WTC11 (cell line): ENCODE measurements around the gene NEK7. TPM values are rescaled to one million over a fixed set of nuclear protein-coding genes. Genes with fewer than 3 reads are reported as not detected.

Experiments used
- ATAC-seq: fragments of 200-7000 bp; cut with Tn5 transposase; 2 replicates; pipeline ENCODE4 v1.10.0; 2021; ENCODE audit warnings: mild to moderate bottlenecking, moderate library complexity
- CTCF ChIA-PET: fragments of 300-600 bp; sonication (Branson Sonifier 250); formaldehyde crosslinking; loops from one replicate; lab custom pipeline; 2021; ENCODE audit warnings: antibody characterized with exemption; lab: Charles Lee
- POLR2A ChIA-PET: fragments of 350-600 bp; sonication (Branson Sonifier 250); formaldehyde crosslinking; loops from one replicate; lab custom pipeline; 2021; ENCODE audit warnings: antibody characterized with exemption; lab: Charles Lee
- DNase-seq: peaks from one replicate; pipeline ENCODE4 v3.0.0; 2021; ENCODE audit warnings: low spot score
- H3K27ac Mint-ChIP-seq: 2 replicates; pipeline ENCODE4 v1.8.0; 2021; ENCODE audit warnings: mixed read lengths
- H3K27me3 Mint-ChIP-seq: 2 replicates; pipeline ENCODE4 v1.8.0; 2021; ENCODE audit warnings: low read depth, mild to moderate bottlenecking, moderate library complexity, mixed read lengths
- H3K36me3 Mint-ChIP-seq: 2 replicates; pipeline ENCODE4 v1.8.0; 2021; ENCODE audit warnings: mixed read lengths
- H3K4me1 Mint-ChIP-seq: 2 replicates; pipeline ENCODE4 v1.8.0; 2022; ENCODE audit warnings: mixed read lengths
- H3K4me3 Mint-ChIP-seq: 2 replicates; pipeline ENCODE4 v1.8.0; 2021; ENCODE audit warnings: mild to moderate bottlenecking, moderate library complexity, mixed read lengths
- H3K9me3 Mint-ChIP-seq: 2 replicates; pipeline ENCODE4 v1.8.0; 2021; ENCODE audit warnings: mixed read lengths
- E2F4 ChIP-seq: sonication (generic); formaldehyde crosslinking; IDR thresholded peaks from 2 replicates; pipeline ENCODE4 v1.8.1; 2022; ENCODE audit warnings: low read depth, mild to moderate bottlenecking, moderate library complexity, missing genetic modification reagents, borderline replicate concordance
- FOXP1 ChIP-seq: sonication (generic); formaldehyde crosslinking; IDR thresholded peaks from 2 replicates; pipeline ENCODE4 v1.8.0; 2022; ENCODE audit warnings: missing genetic modification reagents, mild to moderate bottlenecking, moderate library complexity, borderline replicate concordance
- GABPB1 ChIP-seq: sonication (generic); formaldehyde crosslinking; IDR thresholded peaks from 2 replicates; pipeline ENCODE4 v1.8.1; 2023; ENCODE audit warnings: mild to moderate bottlenecking, missing genetic modification reagents
- JAZF1 ChIP-seq: fragments of 250-450 bp; sonication (Bioruptor Pico); IDR thresholded peaks from 2 replicates; pipeline ENCODE4 v1.9.0; 2021; ENCODE audit warnings: moderate library complexity, mild to moderate bottlenecking, inconsistent platforms
- NR2C2 ChIP-seq: sonication (generic); formaldehyde crosslinking; IDR thresholded peaks from 2 replicates; pipeline ENCODE4 v1.8.0; 2022; ENCODE audit warnings: mild to moderate bottlenecking, missing genetic modification reagents
- PRDM15 ChIP-seq: sonication (generic); formaldehyde crosslinking; IDR thresholded peaks from 2 replicates; pipeline ENCODE4 v1.8.0; 2022; ENCODE audit warnings: missing genetic modification reagents
- PRRX2 ChIP-seq: fragments of 250-450 bp; sonication (Bioruptor Pico); IDR thresholded peaks from 2 replicates; pipeline ENCODE4 v1.8.0; 2021; ENCODE audit warnings: mild to moderate bottlenecking
- SMAD3 ChIP-seq: sonication (generic); formaldehyde crosslinking; IDR thresholded peaks from 2 replicates; pipeline ENCODE4 v1.8.0; 2022; ENCODE audit warnings: missing genetic modification reagents, mild to moderate bottlenecking, borderline replicate concordance
- USF1 ChIP-seq: sonication (generic); formaldehyde crosslinking; IDR thresholded peaks from 2 replicates; pipeline ENCODE4 v1.8.0; 2022; ENCODE audit warnings: mild to moderate bottlenecking, missing genetic modification reagents
- ZNF121 ChIP-seq: sonication (generic); formaldehyde crosslinking; IDR thresholded peaks from 2 replicates; pipeline ENCODE4 v1.8.0; 2023; ENCODE audit warnings: missing genetic modification reagents
- ZNF281 ChIP-seq: sonication (generic); formaldehyde crosslinking; IDR thresholded peaks from 2 replicates; pipeline ENCODE4 v1.8.0; 2023; ENCODE audit warnings: mild to moderate bottlenecking, missing genetic modification reagents
- ZNF416 ChIP-seq: fragments of 250-450 bp; sonication (Bioruptor Pico); IDR thresholded peaks from 2 replicates; pipeline ENCODE4 v1.9.0; 2021; ENCODE audit warnings: mild to moderate bottlenecking, inconsistent platforms
- total RNA-seq: library from RNA; stranded (reverse); gene quantifications from 3 replicates; pipeline ENCODE4 v1.2.3, GENCODE V29; 2021
- TF ChIP-seq, protein P1 (sequence below): sonication (generic); formaldehyde crosslinking; IDR thresholded peaks from 2 replicates; pipeline ENCODE4 v1.8.1; 2023; ENCODE audit warnings: mild to moderate bottlenecking, missing genetic modification reagents, borderline replicate concordance
- TF ChIP-seq, protein P2 (sequence below): fragments of 250-450 bp; sonication (Bioruptor Pico); IDR thresholded peaks from 2 replicates; pipeline ENCODE4 v2.1.2; 2022; ENCODE audit warnings: mild to moderate bottlenecking, moderate library complexity

Gene NEK7
- total RNA-seq, 1 experiment from 2014 or later: 10.3 TPM

DNA sequence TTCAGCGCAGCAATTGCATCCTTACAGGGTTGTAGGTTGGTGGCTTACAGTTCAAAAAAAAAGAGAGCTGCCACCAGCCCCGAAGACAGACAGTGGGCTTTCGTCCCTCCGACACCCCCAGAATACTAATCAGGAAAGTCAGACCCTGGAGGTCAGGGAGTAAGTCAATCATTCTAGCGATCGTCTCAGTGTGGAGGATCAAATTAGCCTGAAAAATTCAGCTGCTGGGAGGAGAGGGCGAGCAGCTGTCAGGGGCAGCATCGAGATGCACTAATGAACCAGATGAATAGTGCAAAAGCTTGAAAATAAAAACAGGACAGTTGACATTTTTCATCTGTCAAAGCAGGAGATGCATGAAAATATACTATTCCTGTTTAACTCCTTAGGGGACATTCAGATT lies 138.4 kb downstream of the NEK7 start:
- Mint-ChIP-seq H3K4me1 (peaks cover 29% of the 10 kb centered on the region), H3K27ac (no peak overlapping the region), H3K27me3 (no peaks in the 10 kb centered on the region), H3K4me3 (no peak overlapping the region), H3K36me3 (no peaks in the 10 kb centered on the region), H3K9me3 (no peaks in the 10 kb centered on the region)
- CTCF ChIA-PET: interaction anchor here (0.7 kb wide), 1 partner anchor 58 kb away, joined by 3 read pairs; no protein-coding TSS in a partner anchor
- ATAC-seq: no peak
- TF ChIP-seq, protein P1, sequence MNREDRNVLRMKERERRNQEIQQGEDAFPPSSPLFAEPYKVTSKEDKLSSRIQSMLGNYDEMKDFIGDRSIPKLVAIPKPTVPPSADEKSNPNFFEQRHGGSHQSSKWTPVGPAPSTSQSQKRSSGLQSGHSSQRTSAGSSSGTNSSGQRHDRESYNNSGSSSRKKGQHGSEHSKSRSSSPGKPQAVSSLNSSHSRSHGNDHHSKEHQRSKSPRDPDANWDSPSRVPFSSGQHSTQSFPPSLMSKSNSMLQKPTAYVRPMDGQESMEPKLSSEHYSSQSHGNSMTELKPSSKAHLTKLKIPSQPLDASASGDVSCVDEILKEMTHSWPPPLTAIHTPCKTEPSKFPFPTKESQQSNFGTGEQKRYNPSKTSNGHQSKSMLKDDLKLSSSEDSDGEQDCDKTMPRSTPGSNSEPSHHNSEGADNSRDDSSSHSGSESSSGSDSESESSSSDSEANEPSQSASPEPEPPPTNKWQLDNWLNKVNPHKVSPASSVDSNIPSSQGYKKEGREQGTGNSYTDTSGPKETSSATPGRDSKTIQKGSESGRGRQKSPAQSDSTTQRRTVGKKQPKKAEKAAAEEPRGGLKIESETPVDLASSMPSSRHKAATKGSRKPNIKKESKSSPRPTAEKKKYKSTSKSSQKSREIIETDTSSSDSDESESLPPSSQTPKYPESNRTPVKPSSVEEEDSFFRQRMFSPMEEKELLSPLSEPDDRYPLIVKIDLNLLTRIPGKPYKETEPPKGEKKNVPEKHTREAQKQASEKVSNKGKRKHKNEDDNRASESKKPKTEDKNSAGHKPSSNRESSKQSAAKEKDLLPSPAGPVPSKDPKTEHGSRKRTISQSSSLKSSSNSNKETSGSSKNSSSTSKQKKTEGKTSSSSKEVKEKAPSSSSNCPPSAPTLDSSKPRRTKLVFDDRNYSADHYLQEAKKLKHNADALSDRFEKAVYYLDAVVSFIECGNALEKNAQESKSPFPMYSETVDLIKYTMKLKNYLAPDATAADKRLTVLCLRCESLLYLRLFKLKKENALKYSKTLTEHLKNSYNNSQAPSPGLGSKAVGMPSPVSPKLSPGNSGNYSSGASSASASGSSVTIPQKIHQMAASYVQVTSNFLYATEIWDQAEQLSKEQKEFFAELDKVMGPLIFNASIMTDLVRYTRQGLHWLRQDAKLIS (CRISPR knock-in tag): no peak
- TF ChIP-seq ZNF281 (CRISPR knock-in tag) (no peak), SMAD3 (no peak), GABPB1 (CRISPR knock-in tag) (no peak), NR2C2 (CRISPR knock-in tag) (no peak), ZNF416 (CRISPR knock-in tag) (no peak), E2F4 (CRISPR knock-in tag) (no peak), FOXP1 (CRISPR knock-in tag) (no peak), PRRX2 (no peak), USF1 (CRISPR knock-in tag) (no peak)
- TF ChIP-seq, protein P2, sequence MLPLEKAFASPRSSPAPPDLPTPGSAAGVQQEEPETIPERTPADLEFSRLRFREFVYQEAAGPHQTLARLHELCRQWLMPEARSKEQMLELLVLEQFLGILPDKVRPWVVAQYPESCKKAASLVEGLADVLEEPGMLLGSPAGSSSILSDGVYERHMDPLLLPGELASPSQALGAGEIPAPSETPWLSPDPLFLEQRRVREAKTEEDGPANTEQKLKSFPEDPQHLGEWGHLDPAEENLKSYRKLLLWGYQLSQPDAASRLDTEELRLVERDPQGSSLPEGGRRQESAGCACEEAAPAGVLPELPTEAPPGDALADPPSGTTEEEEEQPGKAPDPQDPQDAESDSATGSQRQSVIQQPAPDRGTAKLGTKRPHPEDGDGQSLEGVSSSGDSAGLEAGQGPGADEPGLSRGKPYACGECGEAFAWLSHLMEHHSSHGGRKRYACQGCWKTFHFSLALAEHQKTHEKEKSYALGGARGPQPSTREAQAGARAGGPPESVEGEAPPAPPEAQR (CRISPR knock-in tag): no peak
- no peak for DNase-seq
- POLR2A ChIA-PET: no interaction called here

- no peaks in the 10 kb centered on the region for H3K36me3 Mint-ChIP-seq
- DNase-seq: no peak
- H3K27ac Mint-ChIP-seq: no peak overlapping the region; the same call in 1 of the 2 replicates
- no peak overlapping the region for H3K4me3 Mint-ChIP-seq
- no peaks in the 10 kb centered on the region for H3K9me3 Mint-ChIP-seq
- no peaks in the 10 kb centered on the region for H3K27me3 Mint-ChIP-seq
- no peak for ATAC-seq
- POLR2A ChIA-PET: interaction anchor here (0.6 kb wide), 1 partner anchor 757 kb away, joined by 8 read pairs; no protein-coding TSS in a partner anchor
- CTCF ChIA-PET: no interaction called here
- peaks cover 31% of the 10 kb centered on the region for H3K4me1 Mint-ChIP-seq
- no peak for TF ChIP-seq PRDM15 (CRISPR knock-in tag)
- TF ChIP-seq ZNF121: no peak
- TF ChIP-seq NR2C2 (CRISPR knock-in tag): no peak
- no peak for TF ChIP-seq JAZF1
Observed at GRCh38 chr1:198295971-198296370, 139.2 kb downstream of the NEK7 start.
